Neural cell (in vitro differentiated cells): ENCODE results near the gene USP16. TPM values are rescaled to one million over a fixed set of nuclear protein-coding genes. Genes with fewer than 3 reads are reported as not detected.

Experiments
- H2AFZ ChIP-seq: fragments of 200-600, 300-800 bp; sonication (generic), shearing (Covaris generic); 2 replicates; pipeline ENCODE4 v1.6.0; 2014; ENCODE audit warnings: low read depth, mild to moderate bottlenecking, antibody characterized with exemption, low read length, moderate library complexity
- H3F3A ChIP-seq: fragments of 200-600 bp; shearing (Covaris generic); 2 replicates; pipeline ENCODE4 v1.6.1; 2016; ENCODE audit warnings: mild to moderate bottlenecking, moderate library complexity, mixed read lengths, antibody characterized with exemption, low read length; ENCODE audit not compliant: insufficient read depth, poor library complexity, severe bottlenecking
- H3K27ac ChIP-seq: fragments of 200-600, 300-800 bp; sonication (generic), shearing (Covaris generic); 2 replicates; pipeline ENCODE4 v1.5.1; 2014; ENCODE audit warnings: mild to moderate bottlenecking, low read length, moderate library complexity
- H3K27me3 ChIP-seq: fragments of 300-800, 200-600 bp; sonication (generic), shearing (Covaris generic); 2 replicates; pipeline ENCODE4 v1.6.0; 2014; ENCODE audit warnings: mild to moderate bottlenecking, low read depth, low read length, moderate library complexity; ENCODE audit not compliant: insufficient read depth
- H3K36me3 ChIP-seq: fragments of 300-800, 200-600 bp; sonication (generic), shearing (Covaris generic); 2 replicates; pipeline ENCODE4 v1.5.1; 2014; ENCODE audit warnings: mild to moderate bottlenecking, antibody characterized with exemption, low read length, moderate library complexity; ENCODE audit not compliant: insufficient read depth
- H3K4me2 ChIP-seq: fragments of 300-800, 200-600 bp; sonication (generic), shearing (Covaris generic); 2 replicates; pipeline ENCODE4 v1.6.0; 2014; ENCODE audit warnings: mild to moderate bottlenecking, low read length
- H3K4me3 ChIP-seq: fragments of 300-800, 200-600 bp; sonication (generic), shearing (Covaris generic); 2 replicates; pipeline ENCODE4 v1.5.1; 2014; ENCODE audit warnings: mild to moderate bottlenecking, low read length, moderate library complexity
- H3K79me2 ChIP-seq: fragments of 200-600 bp; shearing (Covaris generic); replicated peaks from 2 replicates; pipeline ENCODE4 v1.6.0; 2014; ENCODE audit warnings: mild to moderate bottlenecking, low read length, moderate library complexity; ENCODE audit not compliant: insufficient read depth
- H3K9ac ChIP-seq: fragments of 300-800, 200-600 bp; sonication (generic), shearing (Covaris generic); 2 replicates; pipeline ENCODE4 v1.6.1; 2016; ENCODE audit warnings: mild to moderate bottlenecking, low read length, mixed read lengths
- H3K9me2 ChIP-seq: fragments of 200-600 bp; shearing (Covaris generic); 2 replicates; pipeline ENCODE4 v1.6.1; 2016; ENCODE audit warnings: mild to moderate bottlenecking, low read length, mixed read lengths; ENCODE audit not compliant: insufficient read depth
- H3K9me3 ChIP-seq: fragments of 200-600, 300-800 bp; sonication (generic), shearing (Covaris generic); 2 replicates; pipeline ENCODE4 v1.6.1; 2016; ENCODE audit warnings: mild to moderate bottlenecking, mixed run types, low read length, moderate library complexity, mixed read lengths
- H4K20me1 ChIP-seq: fragments of 200-600 bp; shearing (Covaris generic); 2 replicates; pipeline ENCODE4 v1.6.1; 2016; ENCODE audit warnings: mild to moderate bottlenecking, mixed run types; ENCODE audit not compliant: insufficient read depth
- EP300 ChIP-seq: fragments of 450-650 bp; conservative IDR thresholded peaks from 2 replicates; pipeline ENCODE4 v1.6.1; 2014; ENCODE audit warnings: antibody characterized with exemption, mild to moderate bottlenecking, moderate library complexity; ENCODE audit not compliant: poor library complexity, severe bottlenecking
- EZH2 ChIP-seq: fragments of 200-600, 300-800 bp; shearing (Covaris generic), sonication (generic); IDR thresholded peaks from 2 replicates; pipeline ENCODE4 v1.6.1; 2014; ENCODE audit warnings: antibody characterized with exemption, low read length, borderline replicate concordance, mild to moderate bottlenecking; ENCODE audit not compliant: insufficient read depth, poor library complexity, severe bottlenecking
- MXI1 ChIP-seq: fragments of 450-650 bp; conservative IDR thresholded peaks from 2 replicates; pipeline ENCODE4 v1.6.1; 2014; ENCODE audit warnings: antibody characterized with exemption, mild to moderate bottlenecking; ENCODE audit not compliant: poor library complexity, severe bottlenecking
- POLR2AphosphoS5 ChIP-seq: IDR thresholded peaks from 2 replicates; pipeline ENCODE4 v1.6.1; 2012
- RAD21 ChIP-seq: fragments of 450-650 bp; conservative IDR thresholded peaks from 2 replicates; pipeline ENCODE4 v1.6.1; 2014; ENCODE audit warnings: antibody characterized with exemption, mild to moderate bottlenecking, moderate library complexity
- REST ChIP-seq: IDR thresholded peaks from 2 replicates; pipeline ENCODE4 v1.6.1; 2012; ENCODE audit warnings: borderline replicate concordance
- SMC3 ChIP-seq: fragments of 450-650 bp; conservative IDR thresholded peaks from 2 replicates; pipeline ENCODE4 v1.6.1; 2014; ENCODE audit warnings: antibody characterized with exemption, mild to moderate bottlenecking, moderate library complexity; ENCODE audit not compliant: poor library complexity
- TAF1 ChIP-seq: IDR thresholded peaks from 2 replicates; pipeline ENCODE4 v1.6.1; 2012; ENCODE audit warnings: low read depth
- polyA plus RNA-seq: library from polyadenylated mRNA; depleted of rRNA; stranded (reverse); fragments of >200 nt; gene quantifications from 2 replicates; pipeline ENCODE4 v1.2.3, GENCODE V29; 2014
- TF ChIP-seq, protein P1 (sequence below): fragments of 450-650 bp; IDR thresholded peaks from 2 replicates; pipeline ENCODE4 v1.5.1; 2014; ENCODE audit warnings: antibody characterized with exemption, mild to moderate bottlenecking, moderate library complexity; ENCODE audit not compliant: poor library complexity, severe bottlenecking

Gene USP16
- polyA plus RNA-seq, 1 donor from 2014 or later = 38.5 TPM

GRCh38 chr21:29074783-29075182 is 50.3 kb downstream of the USP16 start:
- H3F3A ChIP-seq = no peaks in the 10 kb centered on the region
- no peak overlapping the region for H2AFZ ChIP-seq
- no peak overlapping the region for H3K4me3 ChIP-seq

GRCh38 chr21:29075706-29076466 is 51.4 kb downstream of the USP16 start:
- no peak overlapping the region for H2AFZ ChIP-seq
- H3K9me3 ChIP-seq = no peaks in the 10 kb centered on the region
- no peak overlapping the region for H3K27ac ChIP-seq
- no peaks in the 10 kb centered on the region for H3K27me3 ChIP-seq
- H3K79me2 ChIP-seq = peaks cover 20% of the 10 kb centered on the region
- no peak overlapping the region for H3K4me2 ChIP-seq
- no peak overlapping the region for H3K4me3 ChIP-seq
- H4K20me1 ChIP-seq = no peaks in the 10 kb centered on the region
- H3F3A ChIP-seq = no peaks in the 10 kb centered on the region
- H3K36me3 ChIP-seq = no peaks in the 10 kb centered on the region
- H3K9ac ChIP-seq = no peak overlapping the region
- H3K9me2 ChIP-seq = no peaks in the 10 kb centered on the region
- TF ChIP-seq MXI1 = no peak
- TF ChIP-seq, protein P1, sequence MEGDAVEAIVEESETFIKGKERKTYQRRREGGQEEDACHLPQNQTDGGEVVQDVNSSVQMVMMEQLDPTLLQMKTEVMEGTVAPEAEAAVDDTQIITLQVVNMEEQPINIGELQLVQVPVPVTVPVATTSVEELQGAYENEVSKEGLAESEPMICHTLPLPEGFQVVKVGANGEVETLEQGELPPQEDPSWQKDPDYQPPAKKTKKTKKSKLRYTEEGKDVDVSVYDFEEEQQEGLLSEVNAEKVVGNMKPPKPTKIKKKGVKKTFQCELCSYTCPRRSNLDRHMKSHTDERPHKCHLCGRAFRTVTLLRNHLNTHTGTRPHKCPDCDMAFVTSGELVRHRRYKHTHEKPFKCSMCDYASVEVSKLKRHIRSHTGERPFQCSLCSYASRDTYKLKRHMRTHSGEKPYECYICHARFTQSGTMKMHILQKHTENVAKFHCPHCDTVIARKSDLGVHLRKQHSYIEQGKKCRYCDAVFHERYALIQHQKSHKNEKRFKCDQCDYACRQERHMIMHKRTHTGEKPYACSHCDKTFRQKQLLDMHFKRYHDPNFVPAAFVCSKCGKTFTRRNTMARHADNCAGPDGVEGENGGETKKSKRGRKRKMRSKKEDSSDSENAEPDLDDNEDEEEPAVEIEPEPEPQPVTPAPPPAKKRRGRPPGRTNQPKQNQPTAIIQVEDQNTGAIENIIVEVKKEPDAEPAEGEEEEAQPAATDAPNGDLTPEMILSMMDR = no peak
- TF ChIP-seq RAD21 = no peak
- TF ChIP-seq EP300 = no peak
- TF ChIP-seq POLR2AphosphoS5 = no peak
- TF ChIP-seq EZH2 = no peak
- TF ChIP-seq TAF1 = no peak
- TF ChIP-seq SMC3 = no peak

More at GRCh38 chr21:29074783-29075182, 50.3 kb downstream of the USP16 start:
- Histone ChIP-seq H3K27me3 (no peaks in the 10 kb centered on the region), H3K9ac (no peak overlapping the region), H4K20me1 (no peaks in the 10 kb centered on the region), H3K36me3 (no peaks in the 10 kb centered on the region), H3K4me2 (no peak overlapping the region), H3K79me2 (peaks cover 31% of the 10 kb centered on the region), H3K9me2 (no peaks in the 10 kb centered on the region), H3K9me3 (no peaks in the 10 kb centered on the region), H3K27ac (no peak overlapping the region)
- no peak for TF ChIP-seq RAD21
- TF ChIP-seq EP300 = no peak
- no peak for TF ChIP-seq TAF1
- TF ChIP-seq, protein P1 = no peak
- TF ChIP-seq REST = no peak
- no peak for TF ChIP-seq SMC3
- TF ChIP-seq POLR2AphosphoS5 = no peak
- TF ChIP-seq MXI1 = no peak
- TF ChIP-seq EZH2 = no peak
